ENCODE measurements around the gene ZFP69B.
A peak's percentile ranks its signal among the peaks of the same experiment; 100 is the strongest.
"Not testable (repeated sequence)": the region's sequence is repeated elsewhere in the genome, so short reads cannot be mapped to it uniquely, and the experiment has no call there.

ZFP69B gene

DNA sequence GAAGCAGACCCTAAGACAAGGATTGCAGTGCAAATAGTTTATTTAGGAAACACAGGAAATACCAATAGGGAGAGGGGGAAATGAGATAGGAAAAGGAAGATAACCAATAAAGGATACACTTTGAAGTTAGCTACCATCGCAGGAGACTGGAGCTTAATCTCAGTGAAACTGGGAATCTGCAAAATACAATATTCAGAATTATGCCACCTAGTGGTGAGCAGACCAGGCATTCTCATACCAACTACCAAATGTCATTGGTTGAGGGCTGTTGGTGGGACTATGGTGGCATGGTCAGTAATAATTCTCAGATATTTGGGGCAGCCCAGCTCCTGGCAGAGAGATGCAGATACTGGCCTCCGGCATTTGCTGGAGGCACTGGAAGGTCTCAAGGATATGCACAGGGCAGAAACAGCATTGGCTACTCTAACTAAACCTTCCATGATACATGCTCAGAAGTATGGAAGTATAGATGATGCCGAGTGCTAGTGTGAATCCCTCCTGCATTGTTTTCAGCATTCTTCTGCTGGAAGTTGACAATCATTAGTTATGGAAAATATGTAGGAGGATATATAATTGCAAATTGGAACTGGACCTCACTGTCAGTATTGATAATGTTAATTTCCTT, 11.8 kb upstream of the ZFP69B start:
- no peak for DNase-seq

DNA sequence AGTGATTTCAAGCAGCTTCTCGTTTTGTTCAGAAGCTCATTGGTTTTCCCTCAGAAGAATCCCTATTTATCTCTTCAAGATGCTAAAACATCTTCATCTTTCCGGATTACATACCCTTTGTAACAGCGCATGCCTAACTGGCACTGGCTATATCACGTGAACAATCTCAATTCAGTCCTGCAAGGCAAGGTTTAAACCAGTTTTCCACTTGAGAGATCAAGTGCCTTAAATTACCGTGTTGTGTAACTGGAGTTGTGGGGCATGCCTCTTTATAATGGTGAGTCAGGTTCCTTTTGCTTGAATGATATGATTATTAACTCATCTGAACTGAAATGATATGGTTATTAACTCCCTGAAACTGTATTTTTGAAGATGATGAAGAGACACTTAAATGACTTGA, 11.0 kb upstream of the ZFP69B start:
- DNase-seq = no peak

DNA sequence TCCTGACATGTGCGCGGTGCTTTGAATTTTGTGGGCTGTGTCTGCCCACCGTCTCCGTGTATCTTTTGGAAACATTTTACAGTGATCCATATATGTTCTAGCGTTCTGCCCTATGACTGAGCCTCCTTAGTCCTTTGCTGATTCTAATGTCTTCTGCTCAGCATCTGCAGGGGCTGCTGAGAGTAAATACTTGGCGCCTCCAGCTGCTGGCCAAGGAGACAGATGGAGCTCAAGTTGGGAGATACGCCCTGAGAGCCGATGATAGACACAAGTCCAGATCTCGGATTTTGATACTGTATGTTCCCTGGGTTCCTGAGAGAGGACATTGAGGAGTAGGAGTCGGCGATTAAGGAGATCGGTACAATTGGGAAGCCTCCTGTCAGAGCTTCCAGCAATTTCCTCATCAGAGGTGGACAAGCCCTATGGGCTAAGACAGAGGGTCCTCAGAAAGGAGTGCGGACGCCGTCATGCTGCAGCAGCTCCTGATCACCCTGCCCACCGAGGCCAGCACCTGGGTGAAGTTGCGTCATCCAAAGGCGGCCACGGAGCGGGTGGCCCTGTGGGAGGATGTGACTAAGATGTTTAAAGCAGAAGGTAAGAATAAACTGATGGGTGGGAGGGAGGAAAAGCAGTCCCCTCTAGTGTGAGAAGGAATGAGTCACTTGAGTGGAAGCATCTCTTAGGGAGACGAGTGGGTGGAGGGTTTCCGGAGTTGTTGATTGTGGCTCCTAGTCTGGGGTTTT, 390 bp downstream of the ZFP69B start:
- peak; percentile 68 for DNase-seq

DNA sequence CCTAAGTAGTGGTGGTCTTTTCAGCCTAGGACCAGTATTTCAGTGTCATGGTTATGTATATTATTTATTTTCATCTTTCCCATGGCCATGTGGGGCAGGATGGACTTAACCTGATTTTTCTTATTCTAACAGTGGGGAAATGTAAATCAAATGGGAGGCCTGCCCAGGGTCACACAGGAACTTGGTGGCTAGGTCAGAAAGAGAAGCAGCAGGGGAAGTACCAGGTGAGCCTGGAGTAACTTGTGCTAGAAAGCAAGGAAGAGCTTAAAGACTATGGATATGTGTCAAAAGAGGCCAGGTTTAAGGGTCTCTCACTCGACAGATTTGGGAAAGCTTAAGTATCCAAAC, 936 bp downstream of the ZFP69B start:
- no peak for DNase-seq

DNA sequence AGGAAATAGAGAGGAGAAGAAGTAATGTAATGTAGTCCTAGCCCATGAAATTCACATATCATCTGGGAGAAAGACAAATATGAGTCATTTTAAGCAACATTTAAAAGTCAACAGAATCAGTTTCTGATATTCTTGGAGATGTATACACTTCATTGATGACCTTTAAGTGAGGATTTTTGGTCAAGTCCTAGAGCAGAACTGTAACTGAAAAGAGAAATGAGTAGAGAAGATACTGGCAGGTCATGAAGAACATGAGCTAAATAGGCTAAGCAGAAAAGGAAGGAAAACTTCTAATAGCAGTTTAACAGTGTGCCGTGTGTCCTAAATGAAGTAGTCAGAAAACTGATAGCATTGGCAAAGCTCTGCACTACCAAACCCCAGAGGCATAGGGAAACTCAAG, 4.6 kb downstream of the ZFP69B start:
- DNase-seq = no peak

DNA sequence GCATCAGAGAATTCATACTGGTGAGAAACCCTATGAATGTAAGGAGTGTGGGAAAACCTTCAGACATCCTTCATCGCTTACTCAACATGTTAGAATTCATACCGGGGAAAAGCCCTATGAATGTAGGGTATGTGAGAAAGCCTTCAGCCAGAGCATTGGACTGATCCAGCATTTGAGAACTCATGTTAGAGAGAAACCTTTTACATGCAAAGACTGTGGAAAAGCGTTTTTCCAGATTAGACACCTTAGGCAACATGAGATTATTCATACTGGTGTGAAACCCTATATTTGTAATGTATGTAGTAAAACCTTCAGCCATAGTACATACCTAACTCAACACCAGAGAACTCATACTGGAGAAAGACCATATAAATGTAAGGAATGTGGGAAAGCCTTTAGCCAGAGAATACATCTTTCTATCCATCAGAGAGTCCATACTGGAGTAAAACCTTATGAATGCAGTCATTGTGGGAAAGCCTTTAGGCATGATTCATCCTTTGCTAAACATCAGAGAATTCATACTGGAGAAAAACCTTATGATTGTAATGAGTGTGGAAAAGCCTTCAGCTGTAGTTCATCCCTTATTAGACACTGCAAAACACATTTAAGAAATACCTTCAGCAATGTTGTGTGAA, 12.8 kb downstream of the ZFP69B start:
- no peak for DNase-seq

DNA sequence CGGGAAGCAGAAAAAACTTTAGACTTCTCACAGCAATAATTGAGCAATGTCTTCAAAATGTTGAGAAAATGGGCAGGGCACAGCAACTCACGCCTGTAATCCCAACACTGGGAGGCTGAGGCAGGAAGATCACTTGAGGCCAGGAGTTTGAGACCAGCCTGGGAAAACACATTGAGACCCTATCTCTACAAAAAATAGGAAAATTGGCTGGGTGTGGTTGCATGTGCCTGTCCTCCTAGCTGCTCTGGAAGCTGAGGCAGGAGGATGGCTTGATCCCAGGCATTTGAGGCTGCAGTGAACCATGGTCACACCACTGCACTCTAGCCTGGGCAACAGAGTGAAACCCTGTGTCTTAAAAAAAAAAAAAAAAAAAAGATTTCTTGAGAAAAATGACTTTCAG, 19.1 kb downstream of the ZFP69B start:
- DNase-seq = no peak

DNA sequence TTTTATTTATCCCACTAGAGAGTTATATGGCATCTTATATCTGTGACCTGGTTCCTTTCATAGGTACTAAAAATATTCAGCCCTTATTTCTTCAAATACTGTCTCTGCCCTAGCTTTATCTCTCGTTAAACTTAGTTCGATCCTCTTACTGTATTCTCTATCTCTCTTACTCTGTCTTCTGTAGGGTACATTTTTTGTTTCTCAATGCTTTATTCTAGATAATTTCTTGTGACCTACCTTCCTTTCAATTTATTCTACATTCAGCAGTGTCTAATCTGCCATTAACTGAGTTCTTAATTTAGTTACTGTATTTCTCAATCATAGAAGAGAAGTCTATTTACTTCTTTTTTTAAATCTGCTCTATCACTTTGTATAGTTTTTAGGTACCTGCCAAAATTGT, 25.0 kb downstream of the ZFP69B start:
- DNase-seq = no peak

DNA sequence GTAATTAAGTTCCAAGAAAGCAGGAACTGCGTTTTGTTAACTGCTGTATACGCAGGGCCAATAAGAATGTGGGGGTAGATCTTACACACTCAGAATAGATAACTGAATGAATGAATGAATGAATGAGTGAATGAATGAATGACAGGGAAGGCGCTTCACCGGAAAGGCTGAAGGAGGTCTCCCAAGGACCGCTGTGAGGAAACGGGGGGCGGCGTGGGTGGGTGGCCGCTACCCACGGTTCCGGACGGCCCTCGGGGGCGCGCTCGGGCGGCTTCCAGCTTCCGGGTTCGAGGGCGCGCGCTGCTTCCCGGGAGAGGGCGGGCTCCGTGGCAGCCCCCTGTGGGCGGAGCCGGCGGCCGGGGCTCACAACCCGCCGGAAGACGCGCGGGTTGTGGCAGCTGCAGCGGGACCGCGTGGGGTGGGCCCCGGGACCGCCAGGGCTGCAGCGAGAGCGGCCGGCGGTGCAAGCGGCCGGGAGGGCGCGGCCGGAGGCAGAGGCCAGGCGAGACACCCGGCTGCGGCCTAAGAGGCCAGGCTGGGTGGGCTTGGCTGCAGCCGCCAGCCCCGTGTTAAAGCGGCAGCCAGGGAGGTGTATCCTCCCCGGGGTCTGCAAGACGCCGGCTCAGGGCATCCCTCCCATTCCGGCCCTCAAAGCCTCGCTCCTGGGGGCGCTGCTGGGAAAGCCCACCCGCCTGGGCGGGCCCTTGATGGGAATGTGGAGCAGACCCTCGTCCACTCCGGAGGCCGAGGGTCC, 26.8 kb downstream of the ZFP69B start, which contains the start of gene ZFP69:
ZFP69 (plus strand) TSS at position 367 of the 754 bp plus-strand sequence. CDS start 2,072 bp downstream, outside the sequence.
- peak; percentile 70 for DNase-seq

DNA sequence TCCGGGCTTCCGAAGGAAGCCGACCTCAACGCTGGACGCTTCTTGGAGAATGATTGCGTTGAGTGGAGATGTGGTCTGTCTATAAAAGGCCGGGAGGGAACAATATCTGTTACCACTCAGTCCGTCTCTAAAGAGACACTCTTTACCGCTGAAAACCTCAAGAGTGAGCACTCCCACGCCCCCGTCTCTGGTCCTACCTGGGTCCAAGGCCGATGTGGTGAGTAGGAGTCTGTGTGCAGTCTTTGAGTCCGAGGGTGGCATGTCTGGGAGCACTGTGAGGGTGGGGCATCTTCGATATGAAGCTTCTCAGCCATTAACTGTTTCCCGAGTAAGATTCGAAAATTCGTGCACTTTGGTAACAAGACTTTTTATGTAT, 27.4 kb downstream of the ZFP69B start:
- no peak for DNase-seq

DNA sequence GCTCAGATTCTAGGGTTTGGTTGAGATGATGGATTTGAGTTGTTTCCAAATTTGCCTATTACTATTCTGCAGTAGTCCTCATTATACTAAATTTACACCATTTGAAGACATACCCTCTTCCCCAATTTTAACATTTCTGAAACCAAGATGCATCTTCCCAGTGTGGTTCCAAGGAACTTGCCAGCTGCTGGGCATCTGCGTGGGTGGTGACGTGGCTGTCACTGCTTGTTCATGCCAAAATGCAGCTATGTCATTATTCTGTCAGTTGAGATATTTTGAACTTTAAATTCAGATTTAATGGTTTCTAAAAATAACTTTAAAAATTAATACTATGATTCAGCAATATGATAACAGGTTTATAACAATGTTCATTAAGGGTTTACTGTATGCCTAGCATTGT, 28.0 kb downstream of the ZFP69B start:
- DNase-seq = no peak

DNA sequence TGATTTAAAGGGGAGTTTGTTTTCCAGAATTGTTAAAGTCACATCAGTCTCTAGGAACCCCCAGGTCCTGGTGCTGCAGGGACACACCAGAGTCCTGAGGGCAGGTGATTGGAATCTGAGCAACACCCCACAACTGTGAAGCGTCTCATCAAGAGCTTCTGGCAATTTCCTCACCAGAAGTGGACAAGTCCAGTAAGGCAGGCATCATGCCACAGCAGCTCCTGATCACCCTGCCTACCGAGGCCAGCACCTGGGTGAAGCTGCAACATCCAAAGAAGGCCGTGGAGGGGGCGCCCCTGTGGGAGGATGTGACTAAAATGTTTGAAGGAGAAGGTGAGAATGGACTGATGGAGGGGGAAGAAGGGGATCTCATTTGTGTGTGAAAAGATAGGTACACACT, 28.9 kb downstream of the ZFP69B start:
- no peak for DNase-seq

DNA sequence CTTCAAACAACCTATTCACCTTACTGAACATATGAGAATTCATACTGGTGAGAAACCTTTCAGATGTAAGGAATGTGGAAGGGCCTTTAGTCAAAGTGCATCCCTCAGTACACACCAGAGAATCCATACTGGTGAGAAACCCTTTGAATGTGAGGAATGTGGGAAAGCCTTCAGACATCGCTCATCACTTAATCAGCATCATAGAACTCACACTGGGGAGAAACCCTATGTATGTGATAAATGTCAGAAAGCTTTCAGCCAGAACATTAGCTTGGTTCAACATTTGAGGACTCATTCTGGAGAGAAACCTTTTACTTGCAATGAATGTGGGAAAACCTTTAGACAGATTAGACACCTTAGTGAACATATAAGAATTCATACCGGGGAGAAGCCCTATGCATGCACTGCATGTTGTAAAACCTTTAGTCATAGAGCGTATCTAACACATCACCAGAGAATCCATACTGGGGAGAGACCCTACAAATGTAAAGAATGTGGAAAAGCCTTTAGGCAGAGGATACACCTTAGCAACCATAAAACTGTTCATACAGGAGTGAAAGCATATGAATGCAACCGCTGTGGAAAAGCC, 45.1 kb downstream of the ZFP69B start:
- no peak for DNase-seq

DNA sequence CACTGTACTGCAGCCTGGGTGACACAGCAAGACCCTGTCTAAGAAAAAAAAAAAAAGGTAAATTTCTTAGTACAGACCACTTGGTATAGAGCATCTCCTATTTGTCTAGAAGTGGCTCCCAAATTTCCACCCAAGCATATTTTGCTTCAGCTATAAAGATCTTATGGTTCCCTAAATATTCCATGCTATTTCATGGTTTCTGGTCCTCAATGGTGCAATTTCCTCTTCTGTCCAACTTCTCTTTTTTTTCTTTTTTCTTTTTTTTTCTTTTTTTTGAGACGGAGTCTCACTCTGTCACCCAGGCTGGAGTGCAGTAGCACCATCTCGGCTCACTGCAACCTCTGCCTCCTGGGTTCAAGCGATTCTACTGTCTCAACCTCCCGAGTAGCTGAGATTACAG, 52.4 kb downstream of the ZFP69B start:
- not testable (repeated sequence) for DNase-seq

DNA sequence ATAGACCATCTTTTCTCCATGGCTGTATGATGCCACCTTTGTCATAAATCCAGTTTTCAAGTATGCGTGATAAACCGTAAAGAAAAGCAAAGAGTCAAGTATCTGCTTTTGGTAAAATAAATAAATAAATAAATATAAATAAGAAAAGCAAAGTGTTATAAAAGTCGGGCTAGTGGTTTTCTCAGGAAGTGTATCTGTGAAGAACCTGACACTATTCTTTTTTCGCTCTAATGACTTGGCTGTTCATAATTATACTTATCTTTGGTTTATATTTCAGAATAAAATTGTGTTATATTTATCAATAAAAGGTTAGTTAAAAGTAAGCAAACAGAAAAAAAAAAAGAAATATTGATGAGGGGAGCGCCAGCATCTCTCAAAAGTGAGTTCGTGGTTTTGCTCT, 57.7 kb downstream of the ZFP69B start:
- DNase-seq = no peak

DNA sequence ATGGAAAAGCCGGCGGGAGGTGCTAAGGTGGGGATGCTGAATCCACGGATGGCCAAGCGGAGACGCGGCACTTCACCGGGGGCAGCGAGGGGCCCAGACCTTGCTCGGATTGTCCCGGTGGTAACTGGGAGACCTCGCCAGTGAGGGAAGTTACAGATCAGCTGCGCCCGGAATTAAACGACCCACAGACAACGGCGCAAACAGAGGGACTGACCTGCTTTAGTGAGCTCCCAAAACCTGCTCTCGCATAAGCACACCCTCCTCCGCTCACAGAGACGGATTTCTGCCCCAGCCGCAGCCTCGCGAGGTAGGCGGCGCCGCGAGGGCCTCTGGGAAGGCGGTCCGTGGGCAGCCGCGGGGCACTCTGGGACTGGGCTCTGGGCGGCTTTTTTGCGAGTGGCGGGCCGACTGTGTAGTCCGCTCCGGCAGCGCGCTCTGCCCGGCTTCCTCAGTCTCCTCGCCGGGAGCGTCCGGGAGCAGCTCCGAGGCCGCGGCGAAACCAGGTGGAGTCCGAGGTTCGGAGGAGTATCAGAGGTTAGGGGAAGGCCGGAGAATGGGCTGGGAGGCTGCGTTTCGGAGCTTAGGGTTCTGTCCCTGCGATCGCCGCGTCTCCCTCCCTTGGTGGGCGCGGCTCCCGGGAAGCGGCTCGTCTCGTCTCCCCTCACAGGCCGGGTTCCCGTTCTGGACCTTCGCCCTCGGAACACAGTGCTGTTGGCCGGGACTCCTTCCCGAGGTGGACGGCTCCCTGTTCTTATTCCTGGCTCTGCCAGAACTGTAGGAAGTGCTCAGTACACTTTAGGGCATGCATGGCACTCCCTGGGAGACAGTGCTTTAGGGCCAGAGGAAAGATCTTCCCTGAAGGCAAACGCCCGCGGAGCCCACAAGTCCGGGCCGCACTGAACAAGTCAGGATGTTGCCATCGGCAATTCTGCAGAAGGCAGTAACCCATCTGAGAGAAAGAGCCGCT, 58.4 kb downstream of the ZFP69B start, which contains the start of gene EXO5:
EXO5 (plus strand) TSS at position 393 of the 967 bp plus-strand sequence. CDS start 5,778 bp downstream, outside the sequence.
- peak; percentile 76 for DNase-seq
